Gastroesophageal sphincter (tissue), 4 donors: ENCODE results near the gene MAN1C1. TPM values are rescaled to one million over a fixed set of nuclear protein-coding genes. Genes with fewer than 3 reads are reported as not detected.

Experiments used
- ATAC-seq: fragments of 150-250 bp; one replicate; pipeline ENCODE4 v1.9.1; 2016; ENCODE audit warnings: mild to moderate bottlenecking, moderate library complexity
- H3K27ac ChIP-seq, 4 donors: fragments of 200-600 bp; sonication (generic) in 3 of 4; 1 replicate in 3 of 4; 2 replicates in 1 of 4; pipeline ENCODE4 v1.5.1; 2016 to 2019
- H3K27me3 ChIP-seq: fragments of 200-600 bp; sonication (generic); one replicate; pipeline ENCODE4 v1.5.1; 2019
- H3K36me3 ChIP-seq, 2 donors: fragments of 200-600 bp; sonication (generic); one replicate each; pipeline ENCODE4 v1.5.1; 2019; ENCODE audit warnings: control low read depth in 1 of 2
- H3K4me1 ChIP-seq, 3 donors: fragments of 200-600 bp; sonication (generic); 1 replicate in 2 of 3; 2 replicates in 1 of 3; pipeline ENCODE4 v1.5.1; 2016 to 2019; ENCODE audit warnings: control low read depth in 2 of 3
- H3K4me3 ChIP-seq, 2 donors: fragments of 200-600 bp; sonication (generic); one replicate each; pipeline ENCODE4 v1.5.1; 2019; ENCODE audit warnings: mild to moderate bottlenecking in 1 of 2, moderate library complexity in 1 of 2
- H3K9me3 ChIP-seq, 3 donors: fragments of 200-600 bp; sonication (generic); one replicate each; pipeline ENCODE4 v1.5.1; 2017 to 2019; ENCODE audit warnings: control low read depth in 2 of 3
- EP300 ChIP-seq: sonication (generic); formaldehyde crosslinking; IDR thresholded peaks from one replicate; pipeline ENCODE4 v1.6.1; 2017; ENCODE audit warnings: antibody characterized with exemption, mild to moderate bottlenecking
- POLR2A ChIP-seq, 2 donors: fragments of 450-650 bp; IDR thresholded peaks; one replicate each; pipeline ENCODE4 v1.6.1; 2017; ENCODE audit warnings: antibody characterized with exemption in 2 of 2, mild to moderate bottlenecking in 2 of 2, moderate library complexity in 1 of 2
- POLR2AphosphoS5 ChIP-seq: sonication (generic); formaldehyde crosslinking; IDR thresholded peaks from one replicate; pipeline ENCODE4 v1.6.1; 2017; ENCODE audit warnings: antibody characterized with exemption
- WGBS, 2 donors: methylation state at CpG; one replicate each; pipeline ENCODE4 v1.1.5; 2018; ENCODE audit warnings: low coverage in 1 of 2; 5-methylcytosine and 5-hydroxymethylcytosine counted together
- total RNA-seq, 4 donors: library from RNA; depleted of rRNA; stranded (reverse); fragments of >200 nt; gene quantifications; one replicate each; pipeline ENCODE4 v1.1.0, GENCODE V29; 2016
- TF ChIP-seq, protein P1 (sequence below), 4 experiments: fragments of 200-600 bp in 2 of 4; fragments of 450-650 bp in 2 of 4; sonication (generic) in 1 of 4; IDR thresholded peaks; one replicate each; pipeline ENCODE4 v1.5.1; 2017 to 2019; ENCODE audit warnings: antibody characterized with exemption in 4 of 4, mild to moderate bottlenecking in 2 of 4, moderate library complexity in 2 of 4

Gene MAN1C1
- 10 to 100 TPM; 20.0 to 38.1 (median 27.8) TPM for total RNA-seq

DNA sequence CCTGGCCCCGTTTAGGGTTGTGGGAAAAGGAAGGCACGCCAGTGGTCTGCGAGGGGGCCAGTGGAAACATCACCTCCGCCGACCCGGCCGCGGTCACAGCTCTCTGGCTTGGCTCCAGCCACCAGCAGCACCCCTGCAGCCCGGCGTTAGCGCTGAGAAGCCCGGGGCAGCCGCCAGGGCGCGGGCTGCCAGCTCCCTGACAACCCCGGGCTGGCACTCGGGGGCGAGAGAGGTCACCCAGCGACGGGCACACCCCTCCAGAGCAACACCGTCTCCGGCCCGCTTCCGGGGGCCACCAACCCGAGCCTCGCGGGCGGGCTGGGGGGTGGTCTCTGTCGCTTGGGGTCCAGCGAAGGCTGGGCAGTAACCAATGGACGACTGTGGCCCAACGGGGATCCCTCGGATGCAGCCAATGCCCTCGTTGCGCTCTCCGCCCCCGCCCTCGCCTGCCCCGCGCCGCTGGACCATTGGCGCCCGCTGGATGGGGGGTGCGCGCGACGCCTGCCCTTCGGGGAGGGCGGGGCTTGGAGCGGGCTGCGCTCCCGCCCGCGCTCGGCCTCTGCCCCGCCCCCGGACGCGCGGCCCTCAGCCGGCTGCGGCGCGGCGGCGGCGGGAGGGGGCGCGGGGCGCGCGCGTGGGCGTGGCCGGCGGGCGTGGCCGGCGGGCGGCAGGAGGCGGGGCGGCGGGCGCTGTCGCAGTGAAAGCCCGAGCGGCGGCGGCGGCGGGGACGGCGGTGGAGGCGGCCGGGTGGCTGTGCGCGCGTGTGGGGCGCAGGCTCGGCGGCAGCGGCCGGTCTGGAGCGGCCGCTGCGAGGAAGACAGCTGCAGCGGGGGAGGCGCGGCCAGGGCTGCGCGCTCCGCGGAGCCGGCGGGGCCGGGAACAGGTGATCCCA, at the start of gene MAN1C1:
Gene MAN1C1, plus strand, starts transcription at position 697 of the 892 bp plus-strand sequence. CDS start 1,007 bp downstream, outside the sequence.
- H3K4me3 ChIP-seq, result peak within 1 kb of the TSS; percentile 77 to 98
- WGBS, 2 donors, result no CpG with 5 or more reads among the region's 116 CpGs

GRCh38 chr1:25567710-25568089, 48.9 kb upstream of the MAN1C1 start:
- TF ChIP-seq, protein P1, sequence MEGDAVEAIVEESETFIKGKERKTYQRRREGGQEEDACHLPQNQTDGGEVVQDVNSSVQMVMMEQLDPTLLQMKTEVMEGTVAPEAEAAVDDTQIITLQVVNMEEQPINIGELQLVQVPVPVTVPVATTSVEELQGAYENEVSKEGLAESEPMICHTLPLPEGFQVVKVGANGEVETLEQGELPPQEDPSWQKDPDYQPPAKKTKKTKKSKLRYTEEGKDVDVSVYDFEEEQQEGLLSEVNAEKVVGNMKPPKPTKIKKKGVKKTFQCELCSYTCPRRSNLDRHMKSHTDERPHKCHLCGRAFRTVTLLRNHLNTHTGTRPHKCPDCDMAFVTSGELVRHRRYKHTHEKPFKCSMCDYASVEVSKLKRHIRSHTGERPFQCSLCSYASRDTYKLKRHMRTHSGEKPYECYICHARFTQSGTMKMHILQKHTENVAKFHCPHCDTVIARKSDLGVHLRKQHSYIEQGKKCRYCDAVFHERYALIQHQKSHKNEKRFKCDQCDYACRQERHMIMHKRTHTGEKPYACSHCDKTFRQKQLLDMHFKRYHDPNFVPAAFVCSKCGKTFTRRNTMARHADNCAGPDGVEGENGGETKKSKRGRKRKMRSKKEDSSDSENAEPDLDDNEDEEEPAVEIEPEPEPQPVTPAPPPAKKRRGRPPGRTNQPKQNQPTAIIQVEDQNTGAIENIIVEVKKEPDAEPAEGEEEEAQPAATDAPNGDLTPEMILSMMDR (IDR thresholded peaks at IDR 0.05), result no peak
- TF ChIP-seq POLR2A (IDR thresholded peaks at IDR 0.05) (no peak), EP300 (no peak), POLR2AphosphoS5 (no peak)
- H3K27me3 ChIP-seq, result no peaks in the 10 kb centered on the region
- peaks cover 0 to 20% of the 10 kb centered on the region in 2 donors for H3K36me3 ChIP-seq
- peak overlapping the region; percentile 76 to 92 (median 90) for H3K27ac ChIP-seq
- no peaks in the 10 kb centered on the region for H3K9me3 ChIP-seq
- peak; percentile 22 for ATAC-seq
- no peak overlapping the region for H3K4me3 ChIP-seq
- H3K4me1 ChIP-seq, result peaks cover 0 to 80% (median 35%) of the 10 kb centered on the region in 3 donors
- 60 to 63% methylated on average over 5 to 8 of the region's 10 CpGs for WGBS, 2 donors

More for the DNA sequence above, at the start of gene MAN1C1:
- TF ChIP-seq POLR2AphosphoS5, result peak; percentile 64
- peak; percentile 54 to 63 for TF ChIP-seq POLR2A (IDR thresholded peaks at IDR 0.05)
- TF ChIP-seq, protein P1 (IDR thresholded peaks at IDR 0.05), result peak in 3 of 4 experiments; percentile 68 to 76 (median 68)
- no peak for TF ChIP-seq EP300
- H3K27me3 ChIP-seq, result no peaks in the 10 kb centered on the region
- ATAC-seq, result peak; percentile 95
- H3K36me3 ChIP-seq, result no peaks in the 10 kb centered on the region
- peak within 1 kb of the TSS; percentile 58 to 91 (median 91) for H3K27ac ChIP-seq
- peaks cover 0 to 52% (median 30%) of the 10 kb centered on the region in 3 donors for H3K4me1 ChIP-seq
- H3K9me3 ChIP-seq, result no peaks in the 10 kb centered on the region

GRCh38 chr1:25568090-25568833, 48.3 kb upstream of the MAN1C1 start:
- peak; percentile 61 for ATAC-seq
- H3K4me1 ChIP-seq, result peaks cover 0 to 83% (median 39%) of the 10 kb centered on the region in 3 donors
- TF ChIP-seq POLR2A (IDR thresholded peaks at IDR 0.05) (no peak), POLR2AphosphoS5 (peak; percentile 77)
- TF ChIP-seq, protein P1 (IDR thresholded peaks at IDR 0.05), result peak in 3 of 4 experiments; percentile 22 to 44 (median 34)
- H3K9me3 ChIP-seq, result no peaks in the 10 kb centered on the region
- WGBS, 2 donors, result 15 to 30% methylated on average over 2 to 8 of the region's 21 CpGs
- H3K36me3 ChIP-seq, result peaks cover 0 to 15% of the 10 kb centered on the region in 2 donors
- H3K27me3 ChIP-seq, result no peaks in the 10 kb centered on the region
- no peak overlapping the region for H3K4me3 ChIP-seq
- peak overlapping the region; percentile 76 to 92 (median 90) for H3K27ac ChIP-seq

DNA sequence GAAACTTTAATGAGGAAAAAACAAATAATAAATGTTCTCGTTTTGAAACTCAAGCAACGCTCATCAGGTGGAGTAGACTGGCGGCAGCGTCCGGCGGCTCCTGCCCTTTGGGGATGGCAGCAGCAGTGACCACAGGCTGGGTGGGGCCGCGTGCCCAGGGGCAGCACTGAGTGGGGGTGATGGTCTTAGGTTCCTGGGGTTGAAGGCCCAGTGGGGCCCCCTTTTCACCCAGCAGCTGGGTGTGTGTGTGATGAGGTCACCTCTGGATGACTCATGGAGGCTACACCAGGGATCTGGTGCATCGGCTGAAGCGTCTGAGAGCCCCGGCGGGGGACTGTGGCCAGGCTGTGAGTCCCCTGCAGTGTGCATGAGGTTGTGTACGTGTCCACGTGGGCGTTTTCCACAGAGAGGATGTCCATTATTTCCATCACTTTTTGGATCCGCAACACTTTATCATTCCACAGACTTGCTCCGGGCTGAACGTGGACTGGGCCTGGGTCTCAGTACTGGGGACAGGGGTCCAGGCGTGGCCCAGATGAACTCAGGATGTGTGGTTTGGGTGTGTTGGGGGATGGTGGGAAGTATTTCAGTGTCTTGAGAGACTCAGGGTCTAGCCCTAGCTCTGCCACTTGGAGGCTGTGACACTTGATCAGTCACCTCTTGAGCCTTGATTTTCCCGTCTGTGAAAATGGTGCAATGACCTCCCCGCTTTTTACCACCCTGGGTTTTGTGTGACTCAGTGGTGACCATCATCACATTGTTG, 47.6 kb upstream of the MAN1C1 start:
- H3K4me1 ChIP-seq, result peaks cover 0 to 81% (median 39%) of the 10 kb centered on the region in 3 donors
- H3K27ac ChIP-seq, result peak overlapping the region; percentile 76 to 92 (median 90)
- H3K9me3 ChIP-seq, result no peaks in the 10 kb centered on the region
- peaks cover 0 to 7% of the 10 kb centered on the region in 2 donors for H3K36me3 ChIP-seq
- H3K27me3 ChIP-seq, result no peaks in the 10 kb centered on the region
- ATAC-seq, result no peak
- no peak overlapping the region for H3K4me3 ChIP-seq
- 90% methylated on average over 8 of the region's 21 CpGs; no CpG with 5 or more reads in 1 of the 2 donors for WGBS, 2 donors
- TF ChIP-seq POLR2A (IDR thresholded peaks at IDR 0.05) (no peak), POLR2AphosphoS5 (no peak), EP300 (no peak)
- TF ChIP-seq, protein P1 (IDR thresholded peaks at IDR 0.05), result no peak
